Endothelial cell of umbilical vein (primary cell): ENCODE data around the gene PCDH15. TPM values are rescaled to one million over a fixed set of nuclear protein-coding genes. Genes with fewer than 3 reads are reported as not detected.

Source experiments
- BruUV-seq: library from RNA; stranded (reverse); fragments of 400-500 nt; replicated peaks from 2 replicates; lab custom pipeline; 2021; lab: Mats Ljungman, UMichigan
- CTCF ChIA-PET: fragments of 300-600, 350-600 bp; sonication (Branson Sonifier 250); formaldehyde crosslinking; loops from one replicate; lab custom pipeline; 2021; ENCODE audit warnings: antibody characterized with exemption, inconsistent platforms; lab: Charles Lee
- POLR2A ChIA-PET: fragments of 300-600, 350-600 bp; sonication (Branson Sonifier 250); formaldehyde crosslinking; loops from one replicate; lab custom pipeline; 2021; ENCODE audit warnings: antibody characterized with exemption, inconsistent platforms; lab: Charles Lee
- DNase-seq: peaks from one replicate; pipeline ENCODE4 v3.0.0-alpha.2; 2011; ENCODE audit warnings: low read depth, low spot score
- FAIRE-seq: peaks from 2 replicates; lab custom pipeline; 2011; peaks lifted over from hg19 to GRCh38; lab: Jason Lieb, UNC
- H2AFZ ChIP-seq: 2 replicates; pipeline ENCODE4 v1.6.0; 2012; ENCODE audit warnings: low read depth, low read length, control low read depth, inconsistent platforms
- H3K27ac ChIP-seq: 2 replicates; pipeline ENCODE4 v1.5.1; 2011; ENCODE audit warnings: low read depth, mild to moderate bottlenecking, control low read depth, low read length, moderate library complexity; ENCODE audit not compliant: insufficient read depth
- H3K27me3 ChIP-seq, 2 experiments: 2 replicates each; pipeline versions ENCODE4 v1.6.0 to v1.6.1; 2011; ENCODE audit warnings: low read length in 2 of 2, mixed read lengths in 1 of 2; ENCODE audit not compliant: control insufficient read depth in 2 of 2, insufficient read depth in 2 of 2
- H3K36me3 ChIP-seq, 2 experiments: 2 replicates in 1 of 2; 3 replicates in 1 of 2; pipeline ENCODE4 v1.5.1; 2011; ENCODE audit warnings: low read length in 2 of 2, mild to moderate bottlenecking in 1 of 2, moderate library complexity in 1 of 2; ENCODE audit not compliant: control insufficient read depth in 2 of 2, insufficient read depth in 2 of 2; ENCODE audit errors: extremely low read depth in 1 of 2
- H3K4me1 ChIP-seq: 3 replicates; pipeline ENCODE4 v1.5.1; 2011; ENCODE audit warnings: mild to moderate bottlenecking, low read length; ENCODE audit not compliant: control insufficient read depth, insufficient read depth; ENCODE audit errors: extremely low read depth
- H3K4me2 ChIP-seq: 2 replicates; pipeline ENCODE4 v1.6.1; 2011; ENCODE audit warnings: low read length, control low read depth, mixed read lengths; ENCODE audit not compliant: insufficient read depth
- H3K4me3 ChIP-seq, 3 experiments: fragments of 200-600 bp in 1 of 3; sonication (generic), shearing (Covaris generic) in 1 of 3; replicated peaks in 1 of 3; 2 replicates each; pipeline ENCODE4 v1.5.1; 2011 to 2016; ENCODE audit warnings: control low read depth in 3 of 3, low read length in 3 of 3, mild to moderate bottlenecking in 2 of 3, inconsistent platforms in 1 of 3, low read depth in 1 of 3, moderate library complexity in 1 of 3; ENCODE audit not compliant: insufficient read depth in 1 of 3
- H3K79me2 ChIP-seq: 2 replicates; pipeline ENCODE4 v1.6.0; 2012; ENCODE audit warnings: low read length, inconsistent platforms; ENCODE audit not compliant: control insufficient read depth, insufficient read depth
- H3K9ac ChIP-seq: replicated peaks from 2 replicates; pipeline ENCODE3; 2011; ENCODE audit warnings: low read length, control low read depth; ENCODE audit not compliant: insufficient read depth; ENCODE audit errors: extremely low read depth
- H3K9me1 ChIP-seq: replicated peaks from 3 replicates; pipeline ENCODE4 v1.6.0; 2011; ENCODE audit warnings: mild to moderate bottlenecking, low read length; ENCODE audit not compliant: control insufficient read depth, insufficient read depth; ENCODE audit errors: extremely low read depth
- H3K9me3 ChIP-seq: replicated peaks from 2 replicates; pipeline ENCODE4 v1.5.1; 2012; ENCODE audit warnings: low read length, inconsistent platforms; ENCODE audit not compliant: control insufficient read depth, insufficient read depth
- H4K20me1 ChIP-seq: replicated peaks from 2 replicates; pipeline ENCODE3; 2011; ENCODE audit warnings: mild to moderate bottlenecking, low read length; ENCODE audit not compliant: control insufficient read depth, insufficient read depth; ENCODE audit errors: extremely low read depth
- CTCF ChIP-seq, 2 donors: IDR thresholded peaks; 1 replicate in 1 of 2; 2 replicates in 1 of 2; pipeline ENCODE4 v1.5.1; 2011; ENCODE audit warnings: low read length in 2 of 2, mild to moderate bottlenecking in 2 of 2, moderate library complexity in 2 of 2, control low read depth in 1 of 2, inconsistent platforms in 1 of 2, low read depth in 1 of 2; ENCODE audit not compliant: insufficient read depth in 1 of 2; ENCODE audit errors: extremely low read depth in 1 of 2
- EZH2 ChIP-seq: IDR thresholded peaks from 2 replicates; pipeline ENCODE4 v1.6.1; 2012; ENCODE audit warnings: borderline replicate concordance, low read depth, mild to moderate bottlenecking, moderate library complexity, low read length, inconsistent platforms; ENCODE audit not compliant: severe bottlenecking
- GATA2 ChIP-seq: IDR thresholded peaks from 2 replicates; pipeline ENCODE4 v1.7.0; 2011; ENCODE audit warnings: low read depth, mild to moderate bottlenecking, moderate library complexity, mixed read lengths, low read length; ENCODE audit not compliant: insufficient read length, insufficient read depth
- JUN ChIP-seq: IDR thresholded peaks from 2 replicates; pipeline ENCODE4 v1.6.1; 2011; ENCODE audit warnings: borderline replicate concordance, low read depth; ENCODE audit not compliant: insufficient read length, insufficient read depth
- MYC ChIP-seq: IDR thresholded peaks from one replicate; pipeline ENCODE4 v1.6.1; 2011; ENCODE audit warnings: mild to moderate bottlenecking, low read depth, low read length
- POLR2A ChIP-seq: IDR thresholded peaks from 2 replicates; pipeline ENCODE4 v1.6.1; 2012; ENCODE audit warnings: low read depth, mild to moderate bottlenecking, control low read depth, low read length
- POLR2AphosphoS5 ChIP-seq: IDR thresholded peaks from 2 replicates; pipeline ENCODE4 v1.6.1; 2012; ENCODE audit warnings: low read depth, mild to moderate bottlenecking, control low read depth, low read length, moderate library complexity; ENCODE audit not compliant: insufficient read depth
- dilution Hi-C: fragments of 300-500 bp; cut with MboI; formaldehyde crosslinking; loops from one replicate; pipeline ENCODE4 v1.15.0; 2019; ENCODE audit warnings: low sequenced_read_pairs; ENCODE audit not compliant: extremely low pct_ligation_motif_present
- intact Hi-C: fragments of 100-400 bp; cut with micrococcal nuclease; formaldehyde crosslinking; loops from one replicate; pipeline ENCODE4 v1.10.0; 2022
- polyA plus RNA-seq, 4 experiments: library from polyadenylated mRNA; depleted of rRNA in 3 of 4; stranded (reverse) in 3 of 4; unstranded in 1 of 4; fragments of >200 nt; gene quantifications; 2 replicates each; pipeline versions ENCODE4 v1.2.1 to v1.2.3, GENCODE V29; 2011 to 2012; ENCODE audit warnings: missing spikeins in 1 of 4
- total RNA-seq: library from RNA; stranded (reverse); gene quantifications from 2 replicates; pipeline ENCODE4 v1.2.3, GENCODE V29; 2021
- TF ChIP-seq, protein P1 (sequence below): IDR thresholded peaks from 2 replicates; pipeline ENCODE4 v1.6.1; 2011; ENCODE audit not compliant: insufficient read depth, insufficient read length

Gene PCDH15
- total and polyA plus RNA-seq, 2 donors (not counting 3 experiments of a cell fraction or from before 2014, with no cell fraction given): 0.04 TPM; not detected in 1

GRCh38 chr10:54594289-54594688, 206.7 kb downstream of the PCDH15 start:
- no peak overlapping the region for H2AFZ ChIP-seq
- no peak overlapping the region for H3K4me2 ChIP-seq
- H3K79me2 ChIP-seq: no peaks in the 10 kb centered on the region
- no peaks in the 10 kb centered on the region for H3K9me3 ChIP-seq
- DNase-seq: no peak
- no TSS peak for BruUV-seq
- no peak for TF ChIP-seq GATA2
- TF ChIP-seq POLR2A: no peak
- no peak for TF ChIP-seq MYC
- TF ChIP-seq POLR2AphosphoS5: no peak
- TF ChIP-seq, protein P1, sequence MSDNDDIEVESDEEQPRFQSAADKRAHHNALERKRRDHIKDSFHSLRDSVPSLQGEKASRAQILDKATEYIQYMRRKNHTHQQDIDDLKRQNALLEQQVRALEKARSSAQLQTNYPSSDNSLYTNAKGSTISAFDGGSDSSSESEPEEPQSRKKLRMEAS: no peak
- TF ChIP-seq JUN: no peak
- no peak for TF ChIP-seq CTCF (IDR thresholded peaks at IDR 0.05; ENCODE audit: extremely low read depth in 1 of 2, insufficient read depth in 1 of 2, low read depth in 1 of 2, low read length in 2 of 2)
- TF ChIP-seq EZH2: no peak
- intact Hi-C loops (no loop called here), dilution Hi-C loops (no loop called here)
- no peaks in the 10 kb centered on the region for H3K27me3 ChIP-seq
- H3K9me1 ChIP-seq: no peaks in the 10 kb centered on the region
- no peak overlapping the region for H3K4me3 ChIP-seq
- no peak overlapping the region for H3K27ac ChIP-seq
- H3K36me3 ChIP-seq: no peaks in the 10 kb centered on the region
- no peaks in the 10 kb centered on the region for H4K20me1 ChIP-seq
- POLR2A ChIA-PET: no interaction called here
- no peaks in the 10 kb centered on the region for H3K4me1 ChIP-seq
- FAIRE-seq: no peak
- CTCF ChIA-PET: no interaction called here
- no peak overlapping the region for H3K9ac ChIP-seq
